HepG2 (cell line): Measurements from ENCODE around the gene EEF2. TPM values are rescaled to one million over a fixed set of nuclear protein-coding genes. Genes with fewer than 3 reads are reported as not detected.

Source experiments
- CBX2 ChIP-seq, 2 experiments: fragments of 200-600 bp in 1 of 2; sonication (generic); formaldehyde crosslinking in 1 of 2; IDR thresholded peaks; 2 replicates each; pipeline versions ENCODE4 v1.7.0 to v1.8.1; 2018 to 2022; ENCODE audit warnings: low read depth in 2 of 2, low read length in 1 of 2, mild to moderate bottlenecking in 1 of 2, missing genetic modification reagents in 1 of 2
- EED ChIP-seq: sonication (generic); formaldehyde crosslinking; IDR thresholded peaks from 2 replicates; pipeline ENCODE4 v1.5.0; 2020; ENCODE audit warnings: mild to moderate bottlenecking, missing genetic modification reagents
- GABPA ChIP-seq, 2 experiments: IDR thresholded peaks; 2 replicates each; pipeline ENCODE4 v1.6.1; 2011 to 2016; ENCODE audit warnings: low read depth in 2 of 2, low read length in 1 of 2, missing biosample characterization in 1 of 2, missing genetic modification characterization in 1 of 2
- HNRNPLL ChIP-seq: fragments of 200-400 bp; formaldehyde crosslinking; IDR thresholded peaks from 2 replicates; pipeline ENCODE4 v1.6.1; 2017; ENCODE audit warnings: mild to moderate bottlenecking, low read depth, low read length; ENCODE audit not compliant: poor library complexity, severe bottlenecking
- HOXA3 ChIP-seq: sonication (generic); formaldehyde crosslinking; IDR thresholded peaks from 2 replicates; pipeline ENCODE4 v1.5.0; 2020; ENCODE audit warnings: missing genetic modification reagents
- KMT2B ChIP-seq: IDR thresholded peaks from 2 replicates; pipeline ENCODE4 v1.6.1; 2016; ENCODE audit warnings: missing genetic modification reagents, missing compliant biosample characterization
- PHB2 ChIP-seq: fragments of 450-650 bp; IDR thresholded peaks from 2 replicates; pipeline ENCODE4 v1.6.1; 2018; ENCODE audit not compliant: partially characterized antibody
- PHF20 ChIP-seq: sonication (generic); formaldehyde crosslinking; IDR thresholded peaks from 2 replicates; pipeline ENCODE4 v1.5.0; 2020; ENCODE audit warnings: mild to moderate bottlenecking, missing genetic modification reagents
- PPARG ChIP-seq: conservative IDR thresholded peaks from 2 replicates; pipeline ENCODE4 v1.6.1; 2016; ENCODE audit warnings: missing biosample characterization, missing genetic modification reagents
- SALL2 ChIP-seq: sonication (generic); formaldehyde crosslinking; IDR thresholded peaks from 2 replicates; pipeline ENCODE4 v1.8.1; 2023; ENCODE audit warnings: mild to moderate bottlenecking, missing genetic modification reagents, inconsistent platforms
- ZNF136 ChIP-seq: sonication (generic); formaldehyde crosslinking; IDR thresholded peaks from 2 replicates; pipeline ENCODE4 v1.8.1; 2022; ENCODE audit warnings: low read depth, mild to moderate bottlenecking, moderate library complexity, missing genetic modification reagents
- ZNF160 ChIP-seq: sonication (generic); formaldehyde crosslinking; IDR thresholded peaks from 2 replicates; pipeline ENCODE4 v1.8.0; 2022; ENCODE audit warnings: mild to moderate bottlenecking, inconsistent platforms, missing genetic modification reagents
- ZNF550 ChIP-seq: sonication (generic); formaldehyde crosslinking; IDR thresholded peaks from 2 replicates; pipeline ENCODE4 v1.4.0; 2020; ENCODE audit warnings: mild to moderate bottlenecking, missing genetic modification reagents, borderline replicate concordance
- polyA plus RNA-seq, 8 experiments: library from polyadenylated mRNA; depleted of rRNA in 3 of 8; stranded (reverse) in 7 of 8; unstranded in 1 of 8; fragments of >200 nt; fragmentation: Illumina TruSeq in 4 of 8; extraction: Trizol in 4 of 8; gene quantifications; 2 replicates each; pipeline versions ENCODE4 v1.2.1 to v1.2.3, GENCODE V29; 2011 to 2016; ENCODE audit warnings: low read depth in 4 of 8, missing spikeins in 1 of 8, mixed read lengths in 1 of 8; ENCODE audit not compliant: insufficient read depth in 1 of 8
- total RNA-seq, 5 experiments: library from RNA; depleted of rRNA; stranded (reverse); fragments of >200 nt; fragmentation: Illumina TruSeq; extraction: Trizol; gene quantifications; 2 replicates each; pipeline ENCODE4 v1.2.3, GENCODE V29; 2016; ENCODE audit warnings: low read depth in 1 of 5
- TF ChIP-seq, protein P1 (sequence below): sonication (generic); formaldehyde crosslinking; IDR thresholded peaks from 2 replicates; pipeline ENCODE4 v1.4.0; 2020; ENCODE audit warnings: mild to moderate bottlenecking, missing genetic modification reagents, borderline replicate concordance
- TF ChIP-seq, protein P2 (sequence below): sonication (generic); formaldehyde crosslinking; IDR thresholded peaks from 2 replicates; pipeline ENCODE4 v1.5.1; 2020; ENCODE audit warnings: missing genetic modification reagents, mild to moderate bottlenecking, borderline replicate concordance
- TF ChIP-seq, protein P3 (sequence below): sonication (generic); formaldehyde crosslinking; IDR thresholded peaks from 2 replicates; pipeline ENCODE4 v1.8.1; 2022; ENCODE audit warnings: mild to moderate bottlenecking, missing genetic modification reagents
- TF ChIP-seq, protein P4 (sequence below): sonication (generic); formaldehyde crosslinking; IDR thresholded peaks from 2 replicates; pipeline ENCODE4 v1.5.0; 2020; ENCODE audit warnings: mild to moderate bottlenecking, missing genetic modification reagents

The EEF2 gene
- total and polyA plus RNA-seq, 2 of the 13 experiments (the other 11 are each of a cell fraction or from before 2014, with no cell fraction given) = 1,441 to 1,777 TPM

DNA sequence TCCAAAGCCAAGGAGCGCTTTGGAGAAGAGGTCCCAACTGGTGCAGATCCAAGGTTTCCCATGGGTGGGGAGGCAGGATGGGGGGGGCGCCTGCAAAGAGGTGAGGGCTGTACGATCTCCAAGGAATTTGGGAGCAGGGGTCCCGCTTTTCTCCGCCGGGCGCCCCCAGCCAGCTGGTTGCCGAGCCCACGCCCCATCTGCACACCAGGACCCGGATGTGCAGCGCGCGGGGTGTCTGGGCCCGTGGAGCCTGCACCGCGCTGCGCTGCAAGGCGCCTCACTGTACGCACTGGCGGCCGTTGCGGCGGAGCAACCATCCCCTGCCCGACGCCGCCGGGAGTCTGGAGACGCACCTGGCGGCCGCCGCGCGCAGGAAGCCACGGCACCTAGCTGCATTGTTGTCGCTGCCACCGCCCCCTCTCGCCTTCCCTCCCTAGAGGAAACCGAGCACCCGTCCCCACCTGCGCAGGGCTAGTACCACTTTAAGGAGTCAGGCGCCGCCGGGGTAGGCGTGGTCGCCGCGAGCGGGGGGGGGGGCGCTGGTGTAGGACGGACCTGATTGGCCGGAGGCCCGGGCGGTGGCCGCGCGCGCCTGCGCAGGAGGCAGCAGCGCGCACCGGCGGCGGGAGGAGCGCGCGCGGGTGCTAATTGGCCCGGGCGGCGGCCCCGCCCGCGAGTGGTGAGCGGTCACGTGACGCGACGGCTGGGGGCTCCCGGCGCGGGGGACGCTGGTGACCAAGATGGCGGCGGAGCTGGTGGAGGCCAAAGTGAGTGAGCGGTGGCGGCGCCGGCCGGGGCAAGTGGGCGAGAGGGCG, 22.0 kb upstream of the EEF2 start, which contains the start of gene PIAS4 (continued):
- TF ChIP-seq ZNF160 (peak; percentile 80; the same call in 1 of the 2 replicates), HOXA3 (CRISPR knock-in tag) (peak; percentile 87), EED (CRISPR knock-in tag) (no peak), ZNF550 (peak; percentile 53; the same call in 1 of the 2 replicates), PHF20 (CRISPR knock-in tag) (peak; percentile 77), SALL2 (CRISPR knock-in tag) (0 out of 2 replicates have a peak, but pooled peaks have one; percentile 64), PPARG (no peak), CBX2 (IDR thresholded peaks at IDR 0.05; ENCODE audit: low read depth, low read length) (no peak), CBX2 (CRISPR knock-in tag; IDR thresholded peaks at IDR 0.05; ENCODE audit: low read depth) (0 out of 2 replicates have a peak, but pooled peaks have one; percentile 14), HNRNPLL (peak; percentile 89), ZNF136 (CRISPR knock-in tag) (no peak), KMT2B (CRISPR knock-in tag) (peak; percentile 68), PHB2 (no peak), GABPA (IDR thresholded peaks at IDR 0.05; ENCODE audit: low read depth, low read length) (no peak), GABPA (CRISPR knock-in tag; IDR thresholded peaks at IDR 0.05; ENCODE audit: low read depth) (no peak)
- TF ChIP-seq, protein P1, sequence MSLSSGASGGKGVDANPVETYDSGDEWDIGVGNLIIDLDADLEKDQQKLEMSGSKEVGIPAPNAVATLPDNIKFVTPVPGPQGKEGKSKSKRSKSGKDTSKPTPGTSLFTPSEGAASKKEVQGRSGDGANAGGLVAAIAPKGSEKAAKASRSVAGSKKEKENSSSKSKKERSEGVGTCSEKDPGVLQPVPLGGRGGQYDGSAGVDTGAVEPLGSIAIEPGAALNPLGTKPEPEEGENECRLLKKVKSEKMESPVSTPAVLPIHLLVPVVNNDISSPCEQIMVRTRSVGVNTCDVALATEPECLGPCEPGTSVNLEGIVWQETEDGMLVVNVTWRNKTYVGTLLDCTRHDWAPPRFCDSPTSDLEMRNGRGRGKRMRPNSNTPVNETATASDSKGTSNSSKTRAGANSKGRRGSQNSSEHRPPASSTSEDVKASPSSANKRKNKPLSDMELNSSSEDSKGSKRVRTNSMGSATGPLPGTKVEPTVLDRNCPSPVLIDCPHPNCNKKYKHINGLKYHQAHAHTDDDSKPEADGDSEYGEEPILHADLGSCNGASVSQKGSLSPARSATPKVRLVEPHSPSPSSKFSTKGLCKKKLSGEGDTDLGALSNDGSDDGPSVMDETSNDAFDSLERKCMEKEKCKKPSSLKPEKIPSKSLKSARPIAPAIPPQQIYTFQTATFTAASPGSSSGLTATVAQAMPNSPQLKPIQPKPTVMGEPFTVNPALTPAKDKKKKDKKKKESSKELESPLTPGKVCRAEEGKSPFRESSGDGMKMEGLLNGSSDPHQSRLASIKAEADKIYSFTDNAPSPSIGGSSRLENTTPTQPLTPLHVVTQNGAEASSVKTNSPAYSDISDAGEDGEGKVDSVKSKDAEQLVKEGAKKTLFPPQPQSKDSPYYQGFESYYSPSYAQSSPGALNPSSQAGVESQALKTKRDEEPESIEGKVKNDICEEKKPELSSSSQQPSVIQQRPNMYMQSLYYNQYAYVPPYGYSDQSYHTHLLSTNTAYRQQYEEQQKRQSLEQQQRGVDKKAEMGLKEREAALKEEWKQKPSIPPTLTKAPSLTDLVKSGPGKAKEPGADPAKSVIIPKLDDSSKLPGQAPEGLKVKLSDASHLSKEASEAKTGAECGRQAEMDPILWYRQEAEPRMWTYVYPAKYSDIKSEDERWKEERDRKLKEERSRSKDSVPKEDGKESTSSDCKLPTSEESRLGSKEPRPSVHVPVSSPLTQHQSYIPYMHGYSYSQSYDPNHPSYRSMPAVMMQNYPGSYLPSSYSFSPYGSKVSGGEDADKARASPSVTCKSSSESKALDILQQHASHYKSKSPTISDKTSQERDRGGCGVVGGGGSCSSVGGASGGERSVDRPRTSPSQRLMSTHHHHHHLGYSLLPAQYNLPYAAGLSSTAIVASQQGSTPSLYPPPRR (CRISPR knock-in tag) = 0 out of 2 replicates have a peak, but pooled peaks have one; percentile 16
- TF ChIP-seq, protein P2, sequence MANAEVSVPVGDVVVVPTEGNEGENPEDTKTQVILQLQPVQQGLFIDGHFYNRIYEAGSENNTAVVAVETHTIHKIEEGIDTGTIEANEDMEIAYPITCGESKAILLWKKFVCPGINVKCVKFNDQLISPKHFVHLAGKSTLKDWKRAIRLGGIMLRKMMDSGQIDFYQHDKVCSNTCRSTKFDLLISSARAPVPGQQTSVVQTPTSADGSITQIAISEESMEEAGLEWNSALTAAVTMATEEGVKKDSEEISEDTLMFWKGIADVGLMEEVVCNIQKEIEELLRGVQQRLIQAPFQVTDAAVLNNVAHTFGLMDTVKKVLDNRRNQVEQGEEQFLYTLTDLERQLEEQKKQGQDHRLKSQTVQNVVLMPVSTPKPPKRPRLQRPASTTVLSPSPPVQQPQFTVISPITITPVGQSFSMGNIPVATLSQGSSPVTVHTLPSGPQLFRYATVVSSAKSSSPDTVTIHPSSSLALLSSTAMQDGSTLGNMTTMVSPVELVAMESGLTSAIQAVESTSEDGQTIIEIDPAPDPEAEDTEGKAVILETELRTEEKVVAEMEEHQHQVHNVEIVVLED (CRISPR knock-in tag) = peak; percentile 83
- TF ChIP-seq, protein P3, sequence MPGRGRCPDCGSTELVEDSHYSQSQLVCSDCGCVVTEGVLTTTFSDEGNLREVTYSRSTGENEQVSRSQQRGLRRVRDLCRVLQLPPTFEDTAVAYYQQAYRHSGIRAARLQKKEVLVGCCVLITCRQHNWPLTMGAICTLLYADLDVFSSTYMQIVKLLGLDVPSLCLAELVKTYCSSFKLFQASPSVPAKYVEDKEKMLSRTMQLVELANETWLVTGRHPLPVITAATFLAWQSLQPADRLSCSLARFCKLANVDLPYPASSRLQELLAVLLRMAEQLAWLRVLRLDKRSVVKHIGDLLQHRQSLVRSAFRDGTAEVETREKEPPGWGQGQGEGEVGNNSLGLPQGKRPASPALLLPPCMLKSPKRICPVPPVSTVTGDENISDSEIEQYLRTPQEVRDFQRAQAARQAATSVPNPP (CRISPR knock-in tag) = 0 out of 2 replicates have a peak, but pooled peaks have one; percentile 22
- TF ChIP-seq, protein P4, sequence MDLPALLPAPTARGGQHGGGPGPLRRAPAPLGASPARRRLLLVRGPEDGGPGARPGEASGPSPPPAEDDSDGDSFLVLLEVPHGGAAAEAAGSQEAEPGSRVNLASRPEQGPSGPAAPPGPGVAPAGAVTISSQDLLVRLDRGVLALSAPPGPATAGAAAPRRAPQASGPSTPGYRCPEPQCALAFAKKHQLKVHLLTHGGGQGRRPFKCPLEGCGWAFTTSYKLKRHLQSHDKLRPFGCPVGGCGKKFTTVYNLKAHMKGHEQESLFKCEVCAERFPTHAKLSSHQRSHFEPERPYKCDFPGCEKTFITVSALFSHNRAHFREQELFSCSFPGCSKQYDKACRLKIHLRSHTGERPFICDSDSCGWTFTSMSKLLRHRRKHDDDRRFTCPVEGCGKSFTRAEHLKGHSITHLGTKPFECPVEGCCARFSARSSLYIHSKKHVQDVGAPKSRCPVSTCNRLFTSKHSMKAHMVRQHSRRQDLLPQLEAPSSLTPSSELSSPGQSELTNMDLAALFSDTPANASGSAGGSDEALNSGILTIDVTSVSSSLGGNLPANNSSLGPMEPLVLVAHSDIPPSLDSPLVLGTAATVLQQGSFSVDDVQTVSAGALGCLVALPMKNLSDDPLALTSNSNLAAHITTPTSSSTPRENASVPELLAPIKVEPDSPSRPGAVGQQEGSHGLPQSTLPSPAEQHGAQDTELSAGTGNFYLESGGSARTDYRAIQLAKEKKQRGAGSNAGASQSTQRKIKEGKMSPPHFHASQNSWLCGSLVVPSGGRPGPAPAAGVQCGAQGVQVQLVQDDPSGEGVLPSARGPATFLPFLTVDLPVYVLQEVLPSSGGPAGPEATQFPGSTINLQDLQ = 0 out of 2 replicates have a peak, but pooled peaks have one; percentile 53
